ENCODE data around the gene TCP11L1.
"Not testable (repeated sequence)": the region's sequence is repeated elsewhere in the genome, so short reads cannot be mapped to it uniquely, and the experiment has no call there.

Gene TCP11L1

DNA sequence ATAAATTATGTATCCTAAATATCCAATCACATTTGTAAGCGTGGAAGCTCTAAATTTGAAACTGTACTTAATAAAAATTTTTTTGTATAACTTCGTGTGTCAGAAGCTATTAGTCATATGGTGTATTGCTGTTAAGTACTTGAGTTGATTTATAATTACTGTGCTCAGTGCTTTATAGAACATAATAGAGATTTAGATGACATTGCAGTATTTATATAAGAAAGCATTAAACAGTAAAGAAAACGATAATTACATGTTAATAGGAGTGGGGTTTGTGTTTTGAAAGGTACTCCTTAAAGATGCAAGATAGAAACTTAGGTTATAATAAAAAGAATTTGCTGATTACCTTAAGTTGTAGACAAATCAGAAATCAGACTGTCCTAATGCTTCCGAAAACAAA is 5.9 kb upstream of the TCP11L1 start:
- no peak for DNase-seq

DNA sequence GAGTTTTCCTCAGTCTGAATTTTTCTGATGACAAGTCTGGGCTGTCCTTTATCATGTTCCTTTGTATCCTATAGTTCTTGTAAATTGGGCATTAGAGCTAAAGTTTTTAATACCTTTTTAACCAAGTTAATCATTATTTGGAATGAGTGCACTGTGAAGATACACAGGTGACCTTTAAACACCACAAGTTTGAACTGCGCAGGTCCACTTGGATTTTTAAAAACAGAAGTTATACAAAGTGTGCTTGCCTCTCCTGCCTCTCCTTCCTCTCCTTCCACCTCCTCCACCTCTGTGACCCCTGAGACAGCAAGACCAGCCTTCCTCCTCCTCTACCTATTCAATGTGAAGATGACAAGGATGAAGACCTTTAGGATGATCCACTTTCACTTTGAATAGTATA is 4.4 kb upstream of the TCP11L1 start:
- DNase-seq = no peak

DNA sequence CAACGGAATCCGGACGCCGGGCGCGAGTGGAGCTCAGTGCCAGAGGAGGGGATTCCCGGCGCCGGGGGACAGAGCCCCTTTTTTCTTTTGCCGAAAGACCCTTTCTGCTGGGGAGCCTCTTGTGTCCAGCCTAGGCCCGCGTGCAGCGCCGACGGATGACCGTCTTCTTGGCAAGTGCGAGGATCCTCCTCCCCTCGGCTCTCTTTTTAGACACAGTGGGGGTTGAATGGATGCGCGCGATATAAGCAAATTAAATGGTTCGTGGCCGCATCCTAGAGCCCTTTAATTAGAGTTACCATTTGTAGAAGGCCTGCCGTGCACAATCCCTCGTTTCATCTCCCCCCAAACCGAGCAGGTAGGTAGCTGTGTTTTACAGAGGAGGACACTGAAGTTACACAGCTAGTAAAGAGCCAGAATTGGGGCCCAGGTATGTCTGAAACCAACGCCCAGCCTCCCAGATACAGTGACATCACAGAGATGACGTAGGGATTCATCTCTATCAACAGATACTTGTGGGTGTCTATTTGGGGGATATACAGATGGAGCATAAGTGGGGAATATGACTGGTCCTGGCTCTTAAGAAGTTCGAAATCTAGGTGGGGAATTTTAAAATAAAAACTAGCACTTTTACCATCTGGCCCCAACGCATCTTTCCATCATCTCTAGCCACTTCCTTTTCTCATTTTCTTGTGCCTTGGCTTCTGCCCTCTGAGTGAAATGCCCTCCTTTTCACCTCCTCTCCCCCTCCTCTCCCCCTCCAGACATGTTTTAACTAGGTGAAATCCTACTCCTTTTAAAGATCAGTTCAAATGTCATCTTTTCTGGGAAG is 875 bp downstream of the TCP11L1 start:
- peak; percentile 58 for DNase-seq

DNA sequence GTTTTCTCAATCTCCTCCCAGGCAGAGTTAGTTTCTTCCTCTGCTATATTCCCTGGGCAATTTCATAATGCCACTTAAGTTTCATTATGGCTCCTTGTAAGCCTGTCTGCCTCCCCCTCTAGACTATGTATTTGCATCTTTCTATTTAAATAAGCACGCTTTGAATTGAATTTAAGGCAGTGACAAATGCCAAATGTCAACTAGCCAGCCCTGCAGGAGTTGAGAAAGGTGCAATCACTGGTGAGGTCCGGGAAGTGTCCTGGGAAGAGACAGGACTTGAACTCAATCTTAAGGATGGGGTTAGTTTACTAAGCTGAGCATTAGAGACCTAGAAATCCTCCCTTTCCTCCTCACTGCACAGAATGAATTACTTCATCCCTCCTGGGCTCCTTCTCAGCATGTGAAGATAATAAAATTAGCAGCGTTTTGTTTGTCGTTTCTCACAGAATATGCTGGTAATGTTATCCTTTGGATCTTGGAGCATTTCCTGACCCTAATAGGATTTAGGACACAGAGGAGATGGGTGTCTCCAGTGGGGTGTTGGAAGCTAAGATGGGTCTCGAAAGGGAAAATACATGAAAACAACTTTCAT is 1.6 kb downstream of the TCP11L1 start:
- no peak for DNase-seq

DNA sequence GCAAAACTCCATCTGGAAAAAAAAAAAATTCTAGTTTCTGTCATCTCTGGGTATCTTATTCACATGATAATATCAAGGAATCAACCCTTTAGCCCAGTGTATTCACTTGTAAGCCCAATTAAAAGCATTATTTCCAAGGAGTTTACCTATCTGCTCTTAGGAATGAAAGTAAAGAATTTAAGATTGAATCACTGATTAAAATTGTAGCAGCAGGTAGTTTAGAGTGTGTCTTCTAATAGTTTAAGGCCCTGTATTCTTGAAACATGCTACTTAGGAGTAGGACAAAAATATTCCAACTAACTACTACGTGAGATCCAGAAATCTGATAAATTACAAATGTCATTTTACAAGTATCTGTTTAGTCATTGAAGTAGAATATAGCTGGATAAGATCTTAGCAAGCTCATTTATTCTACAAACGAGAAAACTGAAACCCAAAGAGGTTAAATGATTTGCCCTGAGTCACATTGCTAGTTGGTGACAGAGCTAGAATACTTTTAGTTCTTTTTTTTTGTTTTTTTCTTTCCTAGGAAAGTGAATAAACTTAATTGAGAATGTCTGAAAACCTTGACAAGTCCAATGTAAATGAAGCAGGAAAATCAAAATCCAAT is 4.0 kb downstream of the TCP11L1 start:
- no peak for DNase-seq

DNA sequence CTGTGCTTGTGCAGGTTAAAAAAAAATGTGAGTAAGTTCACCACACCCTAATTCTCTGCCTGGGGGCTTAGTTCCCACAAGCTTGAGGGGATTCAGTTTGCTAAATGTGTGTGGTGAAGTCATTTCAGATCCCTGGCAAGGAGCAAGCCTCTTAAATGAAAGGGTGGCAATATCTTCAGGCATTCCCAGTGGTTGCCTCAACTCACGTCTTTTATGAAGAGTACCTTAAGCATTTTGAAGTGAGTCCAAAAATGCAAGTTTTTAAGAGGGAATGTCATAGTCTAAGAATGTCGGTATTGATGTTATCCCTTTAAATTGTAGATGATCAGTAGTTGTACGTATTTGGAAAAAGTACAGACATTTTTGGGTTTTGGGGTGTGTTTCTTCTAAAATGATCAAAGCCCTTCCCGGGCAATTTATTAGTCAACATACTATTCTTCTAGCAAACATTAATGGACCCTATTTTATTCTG is 4.9 kb downstream of the TCP11L1 start:
- DNase-seq = no peak

DNA sequence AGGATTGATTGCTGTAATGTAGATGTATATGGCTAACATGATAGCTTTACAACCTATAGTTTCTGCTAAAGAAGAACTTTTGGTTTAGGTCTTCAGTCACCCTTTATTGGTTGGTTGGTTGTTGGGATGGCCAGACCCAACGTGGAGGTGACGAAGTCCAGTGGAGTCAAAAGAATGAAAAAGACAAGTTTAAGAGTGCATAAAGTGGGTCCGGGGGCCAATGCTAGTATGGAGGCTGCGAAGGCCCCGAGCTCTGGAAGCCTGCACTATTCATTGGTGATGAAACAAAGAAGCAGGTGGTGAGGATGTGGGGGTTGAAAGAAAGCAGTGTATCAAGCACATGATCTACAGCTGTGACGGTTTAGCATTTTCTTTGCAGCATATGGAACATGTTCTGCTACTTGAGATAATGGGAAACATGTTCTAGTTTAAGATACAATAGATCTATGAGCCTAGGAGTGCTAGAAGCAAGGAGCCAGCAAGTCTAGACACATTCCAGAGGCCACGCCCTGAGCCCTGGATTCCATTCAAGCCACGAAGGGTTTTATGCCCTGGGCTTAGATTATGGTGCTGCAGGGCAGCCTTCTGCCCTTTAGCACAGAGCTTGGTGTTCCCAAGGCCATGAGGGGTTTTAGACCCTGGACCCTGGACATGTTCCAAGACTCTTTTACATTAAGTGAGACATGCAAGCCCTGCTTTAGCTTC is 6.3 kb downstream of the TCP11L1 start:
- no peak for DNase-seq

DNA sequence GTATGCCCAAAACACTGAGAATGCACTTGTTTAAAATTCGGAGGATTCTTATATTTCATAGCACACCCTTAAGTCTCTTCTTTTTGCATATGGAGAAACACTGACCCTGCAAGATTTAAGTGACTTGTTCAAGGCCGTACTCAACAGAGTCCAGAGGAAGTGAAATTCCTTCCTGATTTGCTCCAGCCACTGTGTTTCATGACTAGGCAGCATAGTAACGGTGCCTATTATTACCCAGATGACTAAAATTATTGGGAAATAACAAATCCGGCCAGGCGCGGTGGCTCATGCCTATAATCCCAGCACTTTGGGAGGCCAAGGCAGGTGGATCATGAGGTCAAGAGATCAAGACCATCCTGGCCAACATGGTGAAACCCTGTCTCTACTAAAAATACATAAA is 9.3 kb downstream of the TCP11L1 start:
- not testable (repeated sequence) for DNase-seq

DNA sequence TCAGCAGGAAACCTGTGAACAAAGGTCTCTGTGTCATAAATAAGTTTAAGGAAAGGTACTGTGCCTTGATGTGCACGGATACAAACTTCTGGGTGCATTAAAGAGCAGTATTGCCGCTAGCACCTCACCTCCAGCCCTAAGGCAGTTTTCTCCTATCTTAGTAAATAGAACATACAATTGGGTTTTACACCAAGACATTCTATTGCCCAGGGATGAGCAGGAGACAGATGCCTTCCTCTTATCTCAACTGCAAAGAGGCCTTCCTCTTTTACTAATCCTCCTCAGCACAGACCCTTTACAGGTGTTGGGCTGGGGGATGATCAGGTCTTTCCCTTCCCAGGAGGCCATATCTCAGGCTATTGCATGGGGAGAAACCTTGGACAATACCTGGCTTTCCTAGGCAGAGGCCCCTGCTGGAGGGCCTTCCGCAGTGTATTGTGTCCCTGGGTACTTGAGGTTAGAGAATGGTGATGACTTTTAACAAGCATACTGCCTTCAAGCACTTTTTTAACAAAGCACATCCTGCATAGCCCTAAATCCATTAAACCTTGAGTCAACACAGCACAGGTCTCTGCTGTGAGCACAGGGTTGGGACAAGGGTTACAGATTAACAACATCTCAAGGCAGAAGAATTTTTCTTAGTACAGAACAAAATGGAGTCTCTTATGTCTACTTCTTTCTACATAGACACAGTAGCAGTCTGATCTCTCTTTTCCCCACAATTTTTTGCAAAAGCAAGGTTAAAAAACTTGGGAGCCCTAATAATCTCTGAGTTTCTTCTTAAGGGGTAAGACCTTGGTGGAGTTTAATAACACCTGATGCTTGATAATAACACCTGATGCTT is 10.4 kb downstream of the TCP11L1 start:
- not testable (repeated sequence) for DNase-seq

DNA sequence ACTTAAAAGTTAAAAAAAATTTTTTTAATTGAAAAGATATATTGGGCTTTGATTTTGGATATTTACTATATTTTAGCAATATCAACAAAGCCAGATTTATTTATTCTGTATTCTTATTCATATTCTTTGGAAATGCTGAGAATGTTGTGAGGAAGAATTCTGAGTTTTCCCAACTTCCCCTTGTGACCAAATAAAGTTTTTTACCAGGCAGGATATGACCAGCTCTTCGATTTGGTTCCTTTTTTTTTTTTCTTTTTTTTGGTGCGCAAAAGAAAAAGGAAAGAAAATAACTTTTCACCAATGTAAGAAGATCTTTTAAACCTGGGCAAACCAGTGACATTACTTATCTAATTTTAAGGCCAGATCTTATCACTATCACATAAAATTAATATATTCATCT is 12.9 kb downstream of the TCP11L1 start:
- DNase-seq = no peak

DNA sequence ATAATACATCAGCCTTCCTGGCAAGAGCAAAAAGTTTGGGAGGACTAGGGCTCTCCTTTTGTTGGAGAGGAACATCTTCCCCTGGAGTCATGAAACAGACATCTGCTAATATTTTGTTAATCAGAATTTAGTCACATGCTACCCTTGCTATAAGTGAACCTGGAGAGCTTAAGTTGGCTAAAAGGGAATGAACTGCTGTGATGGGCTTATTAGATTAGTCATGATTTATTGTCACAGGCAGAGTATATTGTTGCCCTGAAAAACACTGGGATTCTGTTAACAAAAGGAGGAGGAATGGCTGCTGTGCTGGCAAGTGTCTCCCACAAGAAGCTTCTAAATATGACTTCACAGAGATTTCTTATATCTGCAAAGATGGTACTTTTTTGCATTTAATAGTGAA is 16.0 kb downstream of the TCP11L1 start:
- no peak for DNase-seq

DNA sequence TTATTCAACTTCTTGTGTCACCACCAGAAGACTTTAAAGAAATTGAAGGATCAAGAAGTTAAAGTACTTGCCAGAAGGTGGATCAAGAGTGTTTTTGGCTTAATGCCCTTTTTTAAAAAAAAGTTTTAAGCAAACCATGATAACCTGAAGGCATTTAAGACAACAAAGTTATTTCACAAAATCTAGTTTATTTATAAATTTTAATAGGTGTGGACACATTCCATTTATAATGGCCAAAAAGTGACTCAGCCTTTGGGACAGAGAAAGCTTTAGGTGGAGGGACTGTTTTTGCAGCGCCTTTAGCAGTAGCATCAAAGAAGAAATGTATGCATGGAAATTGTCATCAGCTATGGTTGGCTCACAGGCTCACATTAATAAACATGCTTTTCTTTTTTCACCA is 17.9 kb downstream of the TCP11L1 start:
- no peak for DNase-seq

DNA sequence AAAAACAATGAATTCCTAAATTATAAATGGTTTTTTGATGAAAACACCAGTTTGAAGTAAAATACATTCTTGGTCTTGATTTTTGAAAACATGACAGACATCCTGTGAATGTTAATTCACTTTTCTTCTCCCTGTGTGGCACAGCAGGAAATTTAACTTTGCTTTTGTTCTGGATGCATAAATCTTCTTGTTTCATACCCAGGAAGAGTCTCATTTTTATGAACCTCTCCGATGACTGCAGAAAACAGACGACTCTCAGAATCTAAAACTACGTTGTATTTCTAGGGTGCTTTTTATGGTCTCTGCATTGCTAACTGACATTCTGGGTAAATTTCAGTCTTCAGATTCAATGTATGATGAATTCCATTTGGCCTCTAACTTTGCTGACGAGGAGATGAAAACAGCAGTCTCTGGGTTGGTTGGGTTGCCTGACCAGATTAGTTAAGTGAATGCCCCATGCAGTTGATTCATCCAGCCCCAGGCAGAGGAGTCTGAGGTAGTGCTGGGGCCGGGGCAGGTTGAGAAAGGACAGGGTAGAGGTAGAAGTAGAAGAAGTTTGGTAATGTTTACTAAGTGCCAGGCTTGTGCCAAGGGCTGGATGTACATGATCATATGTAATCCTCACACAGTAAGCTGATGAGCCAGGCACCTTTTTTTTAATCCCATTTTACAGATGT is 20.1 kb downstream of the TCP11L1 start:
- DNase-seq = no peak

DNA sequence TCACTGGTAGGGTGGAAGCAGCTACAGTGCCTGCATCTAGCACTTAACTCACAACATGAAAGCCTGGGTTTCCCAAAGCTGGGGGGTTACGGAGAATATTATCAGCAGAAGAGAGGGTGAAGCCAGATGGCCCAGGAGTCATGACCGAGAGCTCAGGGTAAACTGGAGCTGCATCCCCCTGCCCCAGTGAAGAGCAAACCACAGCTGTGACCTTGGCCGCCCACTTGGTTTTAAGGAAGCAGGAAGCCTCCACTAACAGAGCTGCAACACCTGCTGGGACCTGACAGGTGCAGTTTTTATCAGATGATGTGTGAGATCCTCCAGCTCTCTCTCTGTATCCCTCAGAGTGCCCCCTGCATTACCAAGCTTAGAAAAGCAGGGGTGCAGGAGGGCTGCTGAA is 20.9 kb downstream of the TCP11L1 start:
- peak; percentile 10 for DNase-seq

DNA sequence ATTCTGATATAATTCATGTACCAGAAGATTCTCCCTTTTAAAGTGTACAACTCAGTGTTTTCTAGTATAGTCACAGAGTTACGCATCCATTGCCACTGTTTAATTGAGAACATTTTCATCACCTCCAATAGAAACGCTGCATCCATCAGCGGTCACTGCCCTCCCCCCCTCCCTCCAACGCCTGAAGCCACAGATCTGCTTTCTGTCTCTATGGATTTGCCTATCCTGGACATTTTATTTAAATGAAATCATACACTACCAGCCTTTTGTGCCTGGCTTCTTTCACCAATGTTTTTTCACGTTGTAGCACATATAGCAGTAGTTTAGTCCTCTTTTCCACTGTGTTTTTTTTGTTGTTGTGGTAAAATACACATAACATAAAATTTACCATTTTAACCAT is 22.8 kb downstream of the TCP11L1 start:
- no peak for DNase-seq

DNA sequence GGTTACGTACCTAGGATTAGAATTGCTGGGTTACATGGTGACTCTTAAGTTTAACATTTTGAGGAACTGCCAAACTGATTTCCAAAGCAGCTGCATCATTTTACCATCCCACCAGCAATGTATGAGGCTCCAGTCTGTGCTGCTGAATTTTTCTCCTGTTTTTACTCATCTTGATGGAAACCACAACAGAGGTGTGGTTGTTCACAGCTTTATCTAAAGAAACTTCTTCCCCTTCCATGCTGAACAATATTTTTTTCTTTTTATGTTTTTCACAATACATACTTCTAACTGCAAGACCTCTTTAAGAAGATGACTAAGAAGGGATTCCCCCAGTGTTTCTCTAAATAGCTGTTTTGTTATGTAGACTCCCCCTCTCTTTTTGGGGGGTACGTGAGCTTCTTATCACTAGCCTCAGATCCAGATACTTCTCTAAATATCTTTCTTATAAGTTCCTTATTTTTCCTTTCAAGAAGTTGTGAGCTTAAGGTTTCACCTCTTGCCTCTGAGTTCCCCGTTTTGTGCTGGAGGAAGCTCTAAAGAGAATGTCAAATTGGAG is 24.0 kb downstream of the TCP11L1 start:
- DNase-seq = no peak

DNA sequence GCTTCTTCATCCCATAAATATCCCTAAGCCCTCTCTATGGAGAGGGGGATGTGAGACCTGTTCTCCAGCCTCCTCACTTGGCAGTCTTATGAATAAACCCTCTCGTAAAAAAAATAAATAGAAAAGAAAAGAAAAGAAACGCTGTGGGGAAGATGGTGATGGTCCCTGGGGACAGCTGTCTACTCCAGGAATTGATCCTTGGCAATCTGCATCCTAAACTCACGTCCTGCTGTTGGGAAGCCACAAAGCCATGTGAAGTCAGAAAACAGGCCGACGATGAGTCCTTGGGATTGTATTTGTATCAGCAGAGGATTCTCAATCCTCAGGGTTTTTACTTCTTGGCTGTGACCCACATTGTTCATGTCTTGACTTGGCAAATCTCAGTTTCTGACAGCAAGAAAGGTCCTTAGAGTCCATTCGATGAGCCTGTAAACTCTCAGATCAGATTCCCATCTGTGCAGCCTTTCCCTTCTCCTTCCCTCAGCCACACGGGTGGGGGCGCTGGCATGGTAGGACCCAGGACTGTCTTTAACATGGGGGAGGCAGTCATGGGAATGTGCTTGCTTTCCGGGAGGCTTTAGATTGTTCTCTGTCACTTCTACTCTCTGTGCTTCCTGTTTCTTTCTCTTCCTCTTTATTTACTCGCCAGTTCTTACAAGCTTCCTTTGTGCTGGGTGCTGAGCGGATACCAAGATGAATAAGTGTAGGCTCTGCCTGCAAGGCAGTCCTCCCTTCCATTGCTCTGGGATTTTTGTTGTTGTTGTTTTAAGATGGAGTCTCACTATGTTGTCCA is 24.9 kb downstream of the TCP11L1 start:
- no peak for DNase-seq

DNA sequence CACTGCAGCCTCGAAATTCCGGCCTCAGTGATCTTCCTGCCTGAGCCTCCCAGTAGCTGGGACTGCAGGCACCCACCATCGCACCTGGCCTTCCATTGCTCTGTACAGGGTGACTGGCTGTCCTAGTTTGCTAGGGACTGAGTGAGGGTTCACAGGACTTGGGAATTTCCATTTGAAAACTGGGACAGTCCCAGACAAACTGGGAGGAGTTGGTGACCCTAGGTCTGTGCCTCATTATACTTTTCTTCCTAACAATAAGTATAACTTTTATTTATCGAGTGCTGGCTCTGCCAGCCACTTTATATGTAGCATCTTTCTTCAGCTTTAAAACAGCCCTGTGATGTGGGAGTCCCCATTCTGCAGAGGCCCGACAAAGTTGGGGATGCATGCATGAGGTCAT is 25.5 kb downstream of the TCP11L1 start:
- DNase-seq = no peak

DNA sequence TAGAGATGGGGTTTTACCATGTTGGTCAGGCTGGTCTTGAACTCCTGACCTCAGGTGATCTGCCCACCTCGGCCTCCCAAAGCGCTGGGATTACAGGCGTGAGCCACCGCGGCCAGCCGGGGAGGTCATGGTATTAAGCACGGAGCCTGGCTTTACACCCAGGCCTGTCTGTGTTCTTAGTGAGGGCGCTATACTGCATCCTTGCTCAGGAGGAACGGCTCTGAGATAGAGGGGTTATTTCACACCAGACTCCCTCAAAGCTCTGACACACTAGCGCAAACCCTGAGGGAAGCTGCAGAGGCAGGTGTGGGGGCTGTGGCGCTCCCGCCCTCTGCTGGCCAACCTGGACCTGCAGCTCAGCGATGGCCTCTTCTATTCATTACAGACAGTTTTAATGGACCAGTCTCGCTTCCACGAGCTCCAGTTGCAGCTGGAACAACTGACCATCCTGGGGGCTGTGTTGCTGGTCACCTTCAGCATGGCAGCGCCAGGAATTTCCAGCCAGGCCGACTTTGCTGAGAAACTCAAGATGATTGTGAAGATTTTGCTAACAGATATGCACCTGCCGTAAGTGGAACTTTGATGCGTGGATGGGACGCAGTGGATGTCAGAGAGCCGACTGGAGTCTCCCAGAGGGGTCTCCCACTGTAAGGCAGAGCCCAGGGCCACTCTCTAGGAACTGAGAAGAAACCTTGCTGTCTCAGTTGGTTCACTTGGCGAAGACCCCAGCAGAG is 26.2 kb downstream of the TCP11L1 start:
- peak; percentile 24 for DNase-seq

DNA sequence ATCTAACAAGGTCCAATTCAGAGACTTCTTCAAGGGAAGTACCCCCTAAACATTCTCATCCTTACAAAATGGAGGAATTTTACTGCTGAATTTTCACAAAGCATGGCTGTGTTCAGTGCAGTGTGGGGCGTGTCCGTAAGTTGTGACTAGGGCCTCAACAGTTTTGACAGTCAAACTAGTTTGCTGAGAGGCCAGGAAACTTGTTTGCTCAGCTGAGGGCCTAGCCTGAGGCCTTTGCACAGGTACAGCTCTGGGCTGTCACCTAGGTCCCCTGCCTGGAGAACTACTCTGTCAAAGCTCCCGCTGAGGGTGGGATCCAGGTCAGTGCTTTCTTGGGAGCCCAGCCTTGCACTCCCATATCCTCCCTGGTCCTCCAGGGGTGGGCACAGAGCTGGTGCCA is 27.9 kb downstream of the TCP11L1 start:
- DNase-seq = no peak
